Activated CD8-positive, alpha-beta T cell treated with anti-CD3 and anti-CD28 coated beads for 36 hours (primary cell): ENCODE results near the gene RICTOR. TPM values are rescaled to one million over a fixed set of nuclear protein-coding genes. Genes with fewer than 3 reads are reported as not detected.

ENCODE experiments used
- ATAC-seq: fragments of 200-7000 bp; cut with Tn5 transposase; one replicate; pipeline ENCODE4 v1.10.0; 2021; ENCODE audit warnings: mild to moderate bottlenecking, moderate library complexity
- CTCF ChIA-PET: fragments of 350-600 bp; sonication (Branson Sonifier 250); formaldehyde crosslinking; loops from one replicate; lab custom pipeline; 2021; ENCODE audit warnings: antibody characterized with exemption; lab: Charles Lee
- POLR2A ChIA-PET: fragments of 350-600 bp; sonication (Branson Sonifier 250); formaldehyde crosslinking; loops from one replicate; lab custom pipeline; 2021; ENCODE audit warnings: antibody characterized with exemption; lab: Charles Lee
- DNase-seq: peaks from one replicate; pipeline ENCODE4 v3.0.0-alpha.2; 2020
- H3K27ac Mint-ChIP-seq: one replicate; pipeline ENCODE4 v1.8.0; 2021; ENCODE audit warnings: mild to moderate bottlenecking, mixed read lengths
- H3K27me3 Mint-ChIP-seq: one replicate; pipeline ENCODE4 v1.8.0; 2021; ENCODE audit warnings: mixed read lengths
- H3K36me3 Mint-ChIP-seq: one replicate; pipeline ENCODE4 v1.8.0; 2021; ENCODE audit warnings: low read depth, mixed read lengths
- H3K4me1 Mint-ChIP-seq: one replicate; pipeline ENCODE4 v1.8.0; 2021; ENCODE audit warnings: low read depth, mixed read lengths
- H3K4me3 Mint-ChIP-seq: one replicate; pipeline ENCODE4 v1.8.0; 2021; ENCODE audit warnings: mild to moderate bottlenecking, moderate library complexity, mixed read lengths
- H3K9me3 Mint-ChIP-seq: one replicate; pipeline ENCODE4 v1.8.0; 2021; ENCODE audit warnings: mixed read lengths
- intact Hi-C: fragments of 100-400 bp; cut with micrococcal nuclease; formaldehyde crosslinking; loops from one replicate; pipeline ENCODE4 v1.10.0; 2022
- total RNA-seq, 2 experiments: library from RNA; stranded (reverse); gene quantifications; one replicate each; pipeline ENCODE4 v1.2.3, GENCODE V29; 2021
- TF ChIP-seq, protein P1 (sequence below): fragments of 200-600 bp; IDR thresholded peaks from one replicate; pipeline ENCODE4 v1.8.0; 2022; ENCODE audit warnings: antibody characterized with exemption, mild to moderate bottlenecking

Gene RICTOR
- total RNA-seq, 2 experiments from 2014 or later, result 23.9 to 26.1 TPM

DNA sequence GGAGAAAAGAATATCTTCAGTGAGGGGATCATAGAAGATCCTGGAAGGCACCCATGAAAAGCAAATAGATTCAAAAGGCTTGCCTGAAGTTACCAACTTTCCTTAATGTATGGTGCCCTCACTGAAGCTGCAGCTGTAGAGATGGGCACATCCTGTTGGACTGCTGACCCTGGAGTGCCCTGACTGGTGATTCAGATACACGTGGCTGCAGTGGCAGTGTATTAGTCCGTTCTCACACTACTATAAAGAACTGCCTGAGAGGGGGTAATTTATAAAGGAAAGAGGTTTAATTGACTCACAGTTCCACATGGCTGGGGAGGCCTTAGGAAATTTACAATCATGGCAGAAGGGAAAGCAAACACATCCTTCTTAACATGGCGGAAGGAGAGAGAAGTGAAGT is 148.1 kb downstream of the RICTOR start:
- Mint-ChIP-seq H3K9me3 (no peaks in the 10 kb centered on the region), H3K36me3 (no peaks in the 10 kb centered on the region), H3K4me1 (no peaks in the 10 kb centered on the region), H3K27ac (no peak overlapping the region), H3K27me3 (peaks cover 23% of the 10 kb centered on the region), H3K4me3 (no peak overlapping the region)
- CTCF ChIA-PET, result no interaction called here
- POLR2A ChIA-PET, result no interaction called here
- intact Hi-C loops, result no loop called here
- TF ChIP-seq, protein P1, sequence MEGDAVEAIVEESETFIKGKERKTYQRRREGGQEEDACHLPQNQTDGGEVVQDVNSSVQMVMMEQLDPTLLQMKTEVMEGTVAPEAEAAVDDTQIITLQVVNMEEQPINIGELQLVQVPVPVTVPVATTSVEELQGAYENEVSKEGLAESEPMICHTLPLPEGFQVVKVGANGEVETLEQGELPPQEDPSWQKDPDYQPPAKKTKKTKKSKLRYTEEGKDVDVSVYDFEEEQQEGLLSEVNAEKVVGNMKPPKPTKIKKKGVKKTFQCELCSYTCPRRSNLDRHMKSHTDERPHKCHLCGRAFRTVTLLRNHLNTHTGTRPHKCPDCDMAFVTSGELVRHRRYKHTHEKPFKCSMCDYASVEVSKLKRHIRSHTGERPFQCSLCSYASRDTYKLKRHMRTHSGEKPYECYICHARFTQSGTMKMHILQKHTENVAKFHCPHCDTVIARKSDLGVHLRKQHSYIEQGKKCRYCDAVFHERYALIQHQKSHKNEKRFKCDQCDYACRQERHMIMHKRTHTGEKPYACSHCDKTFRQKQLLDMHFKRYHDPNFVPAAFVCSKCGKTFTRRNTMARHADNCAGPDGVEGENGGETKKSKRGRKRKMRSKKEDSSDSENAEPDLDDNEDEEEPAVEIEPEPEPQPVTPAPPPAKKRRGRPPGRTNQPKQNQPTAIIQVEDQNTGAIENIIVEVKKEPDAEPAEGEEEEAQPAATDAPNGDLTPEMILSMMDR, result no peak
- DNase-seq (no peak), ATAC-seq (no peak)

DNA sequence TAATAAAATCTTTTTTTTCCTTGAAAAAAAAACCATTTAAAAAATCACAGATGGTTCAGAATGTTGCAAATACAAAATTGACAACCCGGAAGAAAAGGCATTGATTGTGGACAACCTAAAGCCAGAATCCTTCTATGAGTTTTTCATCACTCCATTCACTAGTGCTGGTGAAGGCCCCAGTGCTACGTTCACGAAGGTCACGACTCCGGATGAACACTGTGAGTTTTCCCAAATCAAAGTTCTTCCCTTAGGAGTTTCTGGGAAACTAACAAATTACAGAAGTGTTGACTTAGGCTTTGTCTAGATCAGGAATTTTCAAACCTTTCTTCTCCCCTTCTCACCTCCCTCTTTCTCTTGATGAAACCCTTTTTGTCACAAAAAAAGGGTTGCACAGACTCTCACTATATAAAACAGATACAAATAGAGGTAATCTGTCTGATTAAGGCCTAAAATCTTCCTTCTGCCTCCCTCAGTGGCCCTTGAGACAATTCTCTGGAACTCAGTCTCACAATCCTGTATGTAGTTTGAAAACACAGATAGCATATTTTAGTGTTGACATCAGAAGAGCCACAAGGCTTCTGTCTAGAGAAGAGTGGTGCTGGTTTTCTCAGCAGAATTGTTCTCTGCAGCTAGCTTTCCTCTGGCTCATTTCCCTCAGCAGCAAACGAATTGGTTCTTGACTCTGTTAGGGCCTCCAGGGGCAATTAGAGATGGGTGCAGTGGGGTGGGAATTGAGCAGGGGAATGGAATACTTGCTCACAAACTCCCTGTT is 148.9 kb downstream of the RICTOR start:
- CTCF ChIA-PET, result interaction anchor here (1.1 kb wide), 1 partner anchor 156 kb away, joined by 3 read pairs; no protein-coding TSS in a partner anchor
- TF ChIP-seq, protein P1, result no peak
- Mint-ChIP-seq H3K4me1 (no peaks in the 10 kb centered on the region), H3K9me3 (no peaks in the 10 kb centered on the region), H3K4me3 (no peak overlapping the region), H3K36me3 (no peaks in the 10 kb centered on the region), H3K27ac (no peak overlapping the region), H3K27me3 (peaks cover 23% of the 10 kb centered on the region)
- intact Hi-C loops, result no loop called here
- POLR2A ChIA-PET, result no interaction called here
- no peak for ATAC-seq
- no peak for DNase-seq

DNA sequence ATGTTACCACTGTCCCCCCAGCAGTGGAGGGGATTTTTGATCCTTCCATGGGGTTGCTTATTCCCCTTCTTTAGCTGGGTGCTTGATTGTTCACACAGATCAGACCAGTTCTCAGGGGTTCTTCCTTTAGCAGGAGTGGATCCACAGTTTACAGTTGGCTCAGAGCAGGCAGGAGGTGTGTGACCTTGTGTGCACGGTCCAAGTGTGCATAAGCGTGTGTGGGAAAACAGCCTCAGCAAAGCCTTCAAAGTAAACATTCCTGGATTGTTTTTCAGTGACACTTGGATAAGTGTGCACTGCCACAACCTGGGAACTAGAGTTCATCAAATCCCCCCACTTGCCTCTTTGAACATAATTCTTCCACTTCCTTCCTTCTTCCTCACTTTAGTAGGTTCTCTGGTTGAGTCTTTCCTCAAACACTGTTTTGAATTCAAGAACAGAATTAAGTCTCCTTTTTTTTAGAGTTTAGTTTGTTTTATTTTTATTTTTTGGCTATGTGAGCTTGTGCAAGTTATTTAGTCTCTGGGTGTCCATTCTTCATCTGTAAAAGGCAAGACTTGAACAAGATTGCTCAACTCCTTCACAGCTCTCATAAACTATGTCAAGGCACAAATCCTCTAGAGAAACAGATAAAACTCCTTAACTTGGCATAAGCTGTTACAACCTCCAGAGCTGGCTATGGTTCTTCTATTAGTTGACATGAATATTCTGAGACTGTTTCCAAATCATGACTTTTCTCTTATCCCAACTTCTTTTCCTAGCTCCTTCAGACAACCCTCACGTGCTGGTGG is 150.3 kb downstream of the RICTOR start:
- no peak for DNase-seq
- H3K27me3 Mint-ChIP-seq, result peaks cover 26% of the 10 kb centered on the region
- H3K36me3 Mint-ChIP-seq, result no peaks in the 10 kb centered on the region
- intact Hi-C loops, result loop anchor here (5.0 kb wide), 1 partner anchor 482 kb away; no protein-coding TSS in a partner anchor
- ChIA-PET CTCF (interaction anchor here (0.6 to 4.1 kb wide), 7 partner anchors 9 to 494 kb away, joined by 3 to 25 read pairs (median 4); no protein-coding TSS in a partner anchor), POLR2A (no interaction called here)
- ATAC-seq, result no peak
- H3K9me3 Mint-ChIP-seq, result no peaks in the 10 kb centered on the region
- no peaks in the 10 kb centered on the region for H3K4me1 Mint-ChIP-seq
- TF ChIP-seq, protein P1, result no peak
- no peak overlapping the region for H3K4me3 Mint-ChIP-seq
- H3K27ac Mint-ChIP-seq, result no peak overlapping the region

DNA sequence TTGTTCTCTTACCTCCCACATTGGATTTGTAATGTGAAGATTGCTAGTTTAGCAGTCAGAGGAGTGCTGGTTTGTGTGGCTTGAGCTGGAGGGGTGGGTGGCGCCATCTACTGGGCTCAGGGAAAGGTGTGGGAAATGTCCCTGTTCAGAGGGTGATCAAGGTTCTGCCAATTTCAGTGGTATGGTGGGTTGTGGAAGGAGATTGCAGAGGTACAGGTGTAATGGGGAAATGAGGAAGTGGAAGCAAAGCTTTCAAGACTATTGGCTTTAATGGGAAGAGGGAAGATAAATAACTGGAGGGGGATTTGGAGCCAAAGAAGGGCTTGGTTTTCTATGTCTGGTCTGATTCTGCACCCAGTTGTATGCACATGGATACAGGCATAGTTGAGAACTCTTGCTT is 152.0 kb downstream of the RICTOR start:
- no peak overlapping the region for H3K4me3 Mint-ChIP-seq
- ChIA-PET CTCF (interaction anchor here (0.7 to 4.1 kb wide), 26 partner anchors 8 to 540 kb away, joined by 3 to 25 read pairs (median 4); no protein-coding TSS in a partner anchor), POLR2A (no interaction called here)
- H3K27ac Mint-ChIP-seq, result no peak overlapping the region
- H3K9me3 Mint-ChIP-seq, result no peaks in the 10 kb centered on the region
- no peaks in the 10 kb centered on the region for H3K4me1 Mint-ChIP-seq
- H3K27me3 Mint-ChIP-seq, result peaks cover 26% of the 10 kb centered on the region
- ATAC-seq (peak; percentile 71), DNase-seq (peak; percentile 69)
- no peaks in the 10 kb centered on the region for H3K36me3 Mint-ChIP-seq
- intact Hi-C loops, result loop anchor here (5.0 kb wide), 1 partner anchor 480 kb away; no protein-coding TSS in a partner anchor
- TF ChIP-seq, protein P1, result peak; percentile 74
